OCI-LY7 (cell line): ENCODE data around the gene BPIFB4. TPM values are rescaled to one million over a fixed set of nuclear protein-coding genes. Genes with fewer than 3 reads are reported as not detected.
"Not testable (repeated sequence)": the region's sequence is repeated elsewhere in the genome, so short reads cannot be mapped to it uniquely, and the experiment has no call there.

Source experiments
- BruUV-seq: library from RNA; stranded (reverse); fragments of 400-500 nt; replicated peaks from 2 replicates; lab custom pipeline; 2021; lab: Mats Ljungman, UMichigan
- CTCF ChIA-PET: fragments of 300-600 bp; sonication (Branson Sonifier 250); formaldehyde crosslinking; loops from one replicate; lab custom pipeline; 2022; ENCODE audit warnings: antibody characterized with exemption; ENCODE audit not compliant: unreplicated experiment; lab: Charles Lee
- POLR2A ChIA-PET: fragments of 300-600 bp; sonication (Branson Sonifier 250); formaldehyde crosslinking; loops from one replicate; lab custom pipeline; 2022; ENCODE audit warnings: antibody characterized with exemption; lab: Charles Lee
- DNase-seq: peaks from one replicate; pipeline ENCODE4 v3.0.0-alpha.2; 2015; ENCODE audit warnings: low spot score
- H2AFZ ChIP-seq: fragments of 200-600 bp; sonication (generic), shearing (Covaris generic); 2 replicates; pipeline ENCODE4 v1.6.1; 2014; ENCODE audit warnings: mild to moderate bottlenecking, antibody characterized with exemption, low read length, moderate library complexity
- H3K27ac ChIP-seq: fragments of 200-600 bp; sonication (generic); 2 replicates; pipeline ENCODE4 v1.5.1; 2014; ENCODE audit warnings: mixed run types, low read depth, mild to moderate bottlenecking, moderate library complexity, low read length, inconsistent platforms; ENCODE audit not compliant: poor library complexity, severe bottlenecking
- H3K36me3 ChIP-seq: fragments of 200-600 bp; sonication (generic); 2 replicates; pipeline ENCODE4 v1.6.1; 2014; ENCODE audit warnings: mild to moderate bottlenecking, antibody characterized with exemption, low read length, moderate library complexity, mixed read lengths; ENCODE audit not compliant: insufficient read depth
- H3K4me1 ChIP-seq: fragments of 200-600 bp; sonication (generic); 2 replicates; pipeline ENCODE4 v1.5.1; 2014; ENCODE audit warnings: mild to moderate bottlenecking, low read length; ENCODE audit not compliant: insufficient read depth, poor library complexity, severe bottlenecking
- H3K4me2 ChIP-seq: fragments of 200-600 bp; sonication (generic); 2 replicates; pipeline ENCODE4 v1.6.1; 2014; ENCODE audit warnings: mild to moderate bottlenecking, low read length
- H3K4me3 ChIP-seq: fragments of 200-600 bp; sonication (generic); 2 replicates; pipeline ENCODE4 v1.5.1; 2014; ENCODE audit warnings: mild to moderate bottlenecking, low read depth, low read length; ENCODE audit not compliant: poor library complexity, severe bottlenecking
- H3K79me2 ChIP-seq: fragments of 200-600 bp; sonication (generic); 2 replicates; pipeline ENCODE4 v1.6.1; 2016; ENCODE audit warnings: low read depth, mild to moderate bottlenecking, low read length, moderate library complexity, mixed read lengths; ENCODE audit not compliant: insufficient read depth
- H3K9me2 ChIP-seq: fragments of 200-600 bp; sonication (generic); 2 replicates; pipeline ENCODE4 v1.6.1; 2016; ENCODE audit warnings: mild to moderate bottlenecking, low read length, mixed read lengths; ENCODE audit not compliant: insufficient read depth
- H3K9me3 ChIP-seq: fragments of 200-600 bp; sonication (generic); 2 replicates; pipeline ENCODE4 v1.6.1; 2014; ENCODE audit warnings: mild to moderate bottlenecking, mixed run types, low read length, mixed read lengths
- H4K20me1 ChIP-seq: fragments of 200-600 bp; sonication (generic); 2 replicates; pipeline ENCODE4 v1.6.1; 2014; ENCODE audit warnings: mild to moderate bottlenecking, antibody characterized with exemption, low read length, moderate library complexity, mixed read lengths; ENCODE audit not compliant: insufficient read depth
- EZH2phosphoT487 ChIP-seq: fragments of 200-600 bp; sonication (generic); IDR thresholded peaks from 2 replicates; pipeline ENCODE4 v1.6.1; 2018; ENCODE audit warnings: low read depth, borderline replicate concordance, mild to moderate bottlenecking, mixed run types, antibody characterized with exemption, low read length, moderate library complexity, mixed read lengths
- intact Hi-C: fragments of 100-400 bp; cut with micrococcal nuclease; formaldehyde crosslinking; loops from one replicate; pipeline ENCODE4 v1.10.0; 2022; ENCODE audit not compliant: unreplicated experiment
- total RNA-seq, 2 experiments: library from RNA; depleted of rRNA in 1 of 2; stranded (reverse); fragments of >200 nt in 1 of 2; shearing (Covaris generic) in 1 of 2; gene quantifications; 2 replicates each; pipeline ENCODE4 v1.2.3, GENCODE V29; 2014 to 2022
- TF ChIP-seq, protein P1 (sequence below): fragments of 200-600 bp; sonication (generic); conservative IDR thresholded peaks from 2 replicates; pipeline ENCODE4 v1.5.1; 2014; ENCODE audit warnings: mild to moderate bottlenecking, antibody characterized with exemption, low read length, moderate library complexity, mixed read lengths

BPIFB4 gene
- total RNA-seq, 2 experiments from 2014 or later = not detected

DNA sequence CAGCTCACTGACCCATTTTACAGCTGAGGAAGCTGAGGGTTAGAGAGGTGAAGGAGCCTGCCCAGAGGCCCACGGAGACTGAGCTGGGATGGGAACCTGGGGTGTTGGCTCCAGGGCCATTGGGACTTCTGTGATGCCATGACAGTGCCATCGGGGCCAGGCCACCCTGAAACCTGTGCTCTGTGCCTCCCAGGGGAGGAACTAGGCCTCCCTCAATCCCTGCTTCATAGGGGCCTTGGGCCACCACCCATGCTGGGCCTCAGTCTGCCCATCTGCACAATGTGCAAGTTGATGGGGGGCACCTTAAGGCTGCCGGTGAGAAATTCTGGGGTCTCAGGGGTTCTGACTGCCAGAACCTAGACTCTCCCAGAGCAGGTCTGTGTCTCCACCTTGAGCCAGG lies 24.9 kb downstream of the BPIFB4 start:
- Histone ChIP-seq H4K20me1 (no peaks in the 10 kb centered on the region), H3K36me3 (no peaks in the 10 kb centered on the region), H3K9me3 (no peaks in the 10 kb centered on the region), H3K79me2 (no peaks in the 10 kb centered on the region), H3K4me1 (no peaks in the 10 kb centered on the region), H3K4me3 (no peak overlapping the region), H3K27ac (no peak overlapping the region), H3K4me2 (no peak overlapping the region), H2AFZ (no peak overlapping the region), H3K9me2 (no peaks in the 10 kb centered on the region)
- ChIA-PET CTCF (no interaction called here), POLR2A (no interaction called here)
- DNase-seq = no peak
- intact Hi-C loops = no loop called here
- no TSS peak for BruUV-seq
- TF ChIP-seq, protein P1, sequence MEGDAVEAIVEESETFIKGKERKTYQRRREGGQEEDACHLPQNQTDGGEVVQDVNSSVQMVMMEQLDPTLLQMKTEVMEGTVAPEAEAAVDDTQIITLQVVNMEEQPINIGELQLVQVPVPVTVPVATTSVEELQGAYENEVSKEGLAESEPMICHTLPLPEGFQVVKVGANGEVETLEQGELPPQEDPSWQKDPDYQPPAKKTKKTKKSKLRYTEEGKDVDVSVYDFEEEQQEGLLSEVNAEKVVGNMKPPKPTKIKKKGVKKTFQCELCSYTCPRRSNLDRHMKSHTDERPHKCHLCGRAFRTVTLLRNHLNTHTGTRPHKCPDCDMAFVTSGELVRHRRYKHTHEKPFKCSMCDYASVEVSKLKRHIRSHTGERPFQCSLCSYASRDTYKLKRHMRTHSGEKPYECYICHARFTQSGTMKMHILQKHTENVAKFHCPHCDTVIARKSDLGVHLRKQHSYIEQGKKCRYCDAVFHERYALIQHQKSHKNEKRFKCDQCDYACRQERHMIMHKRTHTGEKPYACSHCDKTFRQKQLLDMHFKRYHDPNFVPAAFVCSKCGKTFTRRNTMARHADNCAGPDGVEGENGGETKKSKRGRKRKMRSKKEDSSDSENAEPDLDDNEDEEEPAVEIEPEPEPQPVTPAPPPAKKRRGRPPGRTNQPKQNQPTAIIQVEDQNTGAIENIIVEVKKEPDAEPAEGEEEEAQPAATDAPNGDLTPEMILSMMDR = no peak
- no peak for TF ChIP-seq EZH2phosphoT487

- Histone ChIP-seq H3K4me1 (no peaks in the 10 kb centered on the region), H3K4me2 (no peak overlapping the region), H3K27ac (no peak overlapping the region), H4K20me1 (no peaks in the 10 kb centered on the region), H3K9me3 (no peaks in the 10 kb centered on the region), H3K79me2 (no peaks in the 10 kb centered on the region), H2AFZ (no peak overlapping the region), H3K4me3 (no peak overlapping the region), H3K36me3 (no peaks in the 10 kb centered on the region), H3K9me2 (no peaks in the 10 kb centered on the region)
- intact Hi-C loops = no loop called here
- ChIA-PET POLR2A (no interaction called here), CTCF (no interaction called here)
- TF ChIP-seq, protein P1 = no peak
- TF ChIP-seq EZH2phosphoT487 = no peak
- DNase-seq = no peak
- no TSS peak for BruUV-seq
These were observed 26.0 kb downstream of the BPIFB4 start for GRCh38 chr20:33105316-33105924.

GRCh38 chr20:33106058-33106620 lies 26.7 kb downstream of the BPIFB4 start:
- H2AFZ ChIP-seq, H4K20me1 ChIP-seq, BruUV-seq, DNase-seq, H3K4me3 ChIP-seq, H3K9me3 ChIP-seq, CTCF ChIA-PET, H3K36me3 ChIP-seq, H3K79me2 ChIP-seq, H3K9me2 ChIP-seq, H3K4me1 ChIP-seq, H3K4me2 ChIP-seq, POLR2A ChIA-PET, intact Hi-C loops, H3K27ac ChIP-seq: not testable (repeated sequence)
